HTERT RPE-1 (cell line): ENCODE measurements around the gene GPATCH8.
"Not testable (repeated sequence)": the region's sequence is repeated elsewhere in the genome, so short reads cannot be mapped to it uniquely, and the experiment has no call there.

ENCODE experiments used
- in situ Hi-C: fragments of 300-500 bp; cut with MboI; formaldehyde crosslinking; loops from 4 replicates; pipeline ENCODE4 v1.14.3; 2020; ENCODE audit warnings: low sequenced_read_pairs

The GPATCH8 gene

DNA sequence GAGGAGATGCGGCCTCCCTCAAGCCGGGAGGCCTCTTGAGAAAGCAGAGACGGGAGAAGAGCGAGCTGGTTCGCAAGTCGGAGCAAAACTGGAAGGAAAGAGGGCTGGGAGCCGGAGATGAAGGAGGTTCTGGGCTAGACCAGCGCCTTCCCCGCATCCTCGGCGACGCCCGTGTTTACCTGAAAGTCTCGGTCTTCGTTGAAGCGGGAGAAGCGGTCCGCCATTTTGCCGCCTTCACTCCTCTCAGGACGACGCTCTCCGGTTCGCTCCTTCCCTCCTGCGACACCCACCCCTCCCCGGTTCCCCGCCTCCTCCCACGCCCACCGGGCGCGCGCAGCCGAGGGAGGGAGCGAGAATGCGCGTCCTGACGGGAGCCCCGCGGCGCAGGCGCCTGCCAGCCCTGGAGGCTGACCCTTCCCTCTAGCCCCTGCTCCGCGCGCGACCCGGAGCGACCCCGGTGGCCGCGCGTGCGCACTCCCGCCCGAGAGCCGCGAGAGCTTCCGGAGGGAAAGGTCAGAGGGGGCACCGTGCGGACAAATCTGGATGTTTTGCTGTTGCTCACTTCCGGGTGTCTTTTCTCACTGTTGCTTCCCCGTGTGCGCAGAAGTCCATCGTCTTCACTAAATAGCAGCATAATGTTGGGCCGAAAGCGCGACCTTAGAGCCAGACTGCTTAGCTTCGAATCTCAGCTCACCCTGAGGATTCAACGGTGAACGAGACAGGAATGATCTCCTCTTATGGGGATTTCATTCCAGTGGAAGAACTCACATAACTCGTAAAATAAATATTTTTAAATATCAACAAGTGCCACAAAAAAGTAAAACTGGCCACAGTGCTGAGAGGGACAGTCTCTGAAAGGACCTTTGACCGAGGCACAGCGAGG lies at the start of gene GPATCH8:
TSS of gene GPATCH8 (minus strand) at position 260 of the 883 bp plus-strand sequence. CDS start at position 224, 36 bp downstream.
- in situ Hi-C loops, result no loop called here

DNA sequence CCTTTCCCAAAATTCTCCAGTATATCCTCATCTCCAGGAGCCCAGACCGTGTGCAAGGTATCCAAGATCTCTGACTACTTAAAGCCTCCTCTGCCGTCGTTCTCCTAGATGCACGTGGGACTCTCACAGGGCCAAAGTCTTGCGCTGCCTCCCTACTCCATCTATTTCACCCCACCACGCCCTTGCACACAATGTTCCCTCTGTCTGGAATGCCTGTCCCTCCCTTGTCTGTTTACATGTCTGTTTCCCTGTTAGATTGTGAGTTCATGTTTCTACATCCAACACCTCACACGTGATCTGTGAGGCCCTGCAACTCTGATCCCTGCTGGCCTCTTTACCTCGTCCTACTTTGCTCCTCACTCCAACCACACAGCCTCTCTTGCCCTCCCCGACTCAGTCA lies 49.2 kb upstream of the GPATCH8 start:
- in situ Hi-C loops, result no loop called here

DNA sequence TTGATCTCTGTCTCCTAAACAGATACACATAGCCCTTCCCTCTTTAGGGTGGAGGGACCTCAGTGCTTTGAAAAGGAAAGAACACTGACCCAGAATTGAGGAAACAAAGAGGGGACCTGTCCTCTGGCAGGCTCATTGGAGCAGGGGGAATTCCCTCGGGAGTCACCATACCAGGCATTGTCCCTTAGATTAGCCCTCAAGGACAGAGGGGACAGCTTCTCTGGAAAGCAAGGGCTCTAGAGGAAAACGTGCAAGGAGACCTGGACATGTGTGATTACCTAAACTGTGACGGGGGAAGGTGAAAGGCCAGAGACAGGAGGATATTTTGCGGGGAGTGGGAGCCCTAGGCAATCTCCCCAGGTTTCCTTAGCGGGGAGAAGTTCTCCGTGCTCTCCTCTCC lies 46.5 kb upstream of the GPATCH8 start:
- in situ Hi-C loops, result no loop called here

DNA sequence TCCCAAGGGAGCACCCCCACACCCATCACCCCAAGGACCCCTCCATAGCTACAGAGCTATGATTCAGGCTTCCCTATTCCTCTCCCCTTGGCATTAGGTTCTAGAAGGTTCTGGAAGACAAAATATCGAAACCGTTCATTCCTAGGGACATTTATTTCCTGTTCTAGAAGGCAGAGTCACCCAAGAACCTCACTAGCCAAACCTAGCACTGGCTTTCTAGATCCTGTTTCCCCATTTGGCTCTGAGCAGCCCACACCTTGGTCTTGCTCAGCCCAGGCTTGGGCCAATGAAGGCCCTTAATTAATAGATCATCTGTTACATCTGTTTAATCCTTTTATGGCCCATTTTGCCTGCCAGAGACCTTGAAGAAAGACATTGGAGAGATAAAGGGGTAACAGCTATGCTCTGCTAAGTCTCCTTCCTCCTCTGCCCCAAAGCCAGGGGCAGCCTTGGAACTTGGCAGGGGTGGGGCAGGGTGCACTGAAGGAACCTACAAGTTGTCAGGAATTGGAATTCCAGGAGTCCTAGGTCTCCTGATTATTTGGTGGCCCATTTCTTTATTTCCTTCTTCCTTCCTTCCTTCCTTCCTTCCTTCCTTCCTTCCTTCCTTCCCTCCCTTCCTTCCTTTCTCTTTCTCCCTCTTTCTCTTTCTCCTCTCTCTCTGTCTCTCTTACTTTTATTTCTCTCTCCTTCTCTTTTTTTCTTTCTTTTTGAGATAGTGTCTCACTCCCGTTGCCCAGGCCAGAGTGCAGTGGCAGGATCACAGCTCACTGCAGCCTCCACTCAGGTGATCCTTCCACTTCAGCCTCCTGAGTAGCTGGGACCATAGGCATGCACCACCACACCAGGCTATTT lies 45.4 kb upstream of the GPATCH8 start:
- in situ Hi-C loops, result no loop called here

DNA sequence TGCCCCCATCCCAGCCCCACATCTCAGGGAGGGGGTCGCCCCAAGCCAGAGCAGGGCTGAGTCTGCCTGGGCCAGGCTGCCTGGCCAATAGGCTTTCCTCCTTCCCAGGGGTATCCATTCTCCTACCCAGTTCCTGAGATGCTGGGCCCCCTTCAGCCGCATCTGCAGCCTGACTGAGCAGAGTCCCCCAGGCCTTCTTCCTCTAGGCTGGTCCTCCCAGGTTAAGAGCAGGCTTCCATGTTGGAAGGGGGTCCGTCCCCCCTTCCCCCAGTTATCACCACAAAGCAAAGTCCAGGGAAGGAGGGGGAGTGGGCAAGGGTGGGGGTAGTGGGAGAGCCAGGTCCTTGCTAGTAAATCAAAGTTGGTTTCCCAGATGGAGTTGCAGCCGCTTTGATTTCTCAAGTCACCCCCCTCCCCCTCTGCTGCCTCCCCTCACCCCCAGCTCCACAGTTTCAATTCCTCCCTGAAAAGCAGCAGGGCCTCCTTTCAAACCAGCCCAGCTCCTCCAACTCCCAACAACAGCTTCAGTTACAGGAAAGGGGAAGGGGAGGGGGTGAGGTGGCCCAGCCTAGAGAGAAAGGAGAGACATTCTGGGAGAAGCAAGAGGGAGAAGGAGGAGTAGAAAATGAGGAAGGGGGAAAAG lies 44.5 kb upstream of the GPATCH8 start:
- in situ Hi-C loops, result no loop called here

DNA sequence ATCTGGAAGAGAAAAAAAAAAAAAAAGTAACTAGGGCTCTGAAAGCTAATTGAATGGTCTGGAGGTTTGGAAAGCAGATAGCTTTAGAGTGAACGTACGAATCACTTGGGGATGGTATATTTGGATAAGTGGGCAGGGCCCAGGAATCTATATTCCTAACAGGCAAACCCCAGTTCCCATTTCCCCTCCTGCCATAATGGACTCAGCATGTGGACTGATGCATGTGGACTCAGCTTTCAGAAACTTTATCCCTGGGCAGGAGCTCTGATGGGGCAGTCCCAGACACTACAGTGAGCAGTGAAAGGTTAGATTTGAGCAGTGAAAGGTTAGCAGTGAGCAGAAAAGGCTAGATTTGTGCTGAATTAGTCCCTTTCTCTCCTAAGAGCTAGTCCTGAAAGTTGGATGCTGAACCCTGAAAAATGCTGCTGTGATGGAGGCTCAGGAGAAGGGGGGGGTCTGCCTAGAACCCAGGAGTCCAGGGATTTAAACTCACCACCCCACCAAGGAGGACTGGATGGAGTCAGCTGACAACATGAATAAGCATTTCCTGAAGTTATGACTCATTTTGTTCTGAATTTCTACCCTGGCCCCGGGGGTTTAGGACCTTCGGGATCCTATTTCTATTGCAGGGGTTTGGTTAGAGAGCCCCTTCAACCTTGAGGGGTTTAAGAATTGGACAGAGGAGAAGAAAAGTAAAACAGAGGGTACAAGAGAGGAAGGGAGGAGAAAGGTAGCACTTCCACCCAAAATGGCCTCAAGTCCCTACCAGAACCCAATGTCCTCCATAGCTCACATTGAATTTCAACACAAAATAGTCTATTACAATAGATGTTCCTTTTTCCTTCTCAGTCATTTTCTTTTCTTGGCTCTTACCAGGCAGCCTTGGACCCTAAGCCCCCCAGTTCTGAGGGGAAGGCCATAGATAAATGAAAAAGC lies 43.7 kb upstream of the GPATCH8 start:
- in situ Hi-C loops, result no loop called here

DNA sequence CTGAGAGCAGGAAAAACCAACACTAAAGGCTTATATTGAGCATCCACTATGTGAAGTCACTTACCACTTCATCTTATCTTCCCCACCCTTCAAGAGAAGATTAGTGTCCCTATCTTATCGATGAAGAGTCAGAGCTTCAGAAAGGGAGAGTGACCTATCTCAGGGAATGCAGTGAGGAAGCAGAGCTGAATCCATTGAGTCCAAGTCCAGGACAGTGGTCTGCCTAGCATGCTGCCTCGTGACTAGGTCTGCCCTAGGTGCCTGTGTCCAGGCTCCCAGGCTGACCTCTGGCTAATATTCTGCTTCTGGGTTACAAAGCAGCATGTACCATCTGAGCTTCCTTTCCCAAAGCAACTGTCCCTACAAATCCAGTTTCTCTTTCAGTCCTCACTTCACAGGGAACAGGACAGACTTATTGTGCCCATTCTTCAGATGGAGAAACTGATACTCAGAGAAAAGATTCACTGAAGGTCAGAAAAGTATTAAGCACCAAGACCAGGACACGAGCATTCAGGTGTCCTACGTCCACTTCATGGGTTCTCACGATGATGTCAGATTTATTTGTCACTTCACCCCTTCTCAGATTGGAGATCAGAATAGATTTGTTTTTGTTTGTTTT lies 40.8 kb upstream of the GPATCH8 start:
- in situ Hi-C loops, result no loop called here

DNA sequence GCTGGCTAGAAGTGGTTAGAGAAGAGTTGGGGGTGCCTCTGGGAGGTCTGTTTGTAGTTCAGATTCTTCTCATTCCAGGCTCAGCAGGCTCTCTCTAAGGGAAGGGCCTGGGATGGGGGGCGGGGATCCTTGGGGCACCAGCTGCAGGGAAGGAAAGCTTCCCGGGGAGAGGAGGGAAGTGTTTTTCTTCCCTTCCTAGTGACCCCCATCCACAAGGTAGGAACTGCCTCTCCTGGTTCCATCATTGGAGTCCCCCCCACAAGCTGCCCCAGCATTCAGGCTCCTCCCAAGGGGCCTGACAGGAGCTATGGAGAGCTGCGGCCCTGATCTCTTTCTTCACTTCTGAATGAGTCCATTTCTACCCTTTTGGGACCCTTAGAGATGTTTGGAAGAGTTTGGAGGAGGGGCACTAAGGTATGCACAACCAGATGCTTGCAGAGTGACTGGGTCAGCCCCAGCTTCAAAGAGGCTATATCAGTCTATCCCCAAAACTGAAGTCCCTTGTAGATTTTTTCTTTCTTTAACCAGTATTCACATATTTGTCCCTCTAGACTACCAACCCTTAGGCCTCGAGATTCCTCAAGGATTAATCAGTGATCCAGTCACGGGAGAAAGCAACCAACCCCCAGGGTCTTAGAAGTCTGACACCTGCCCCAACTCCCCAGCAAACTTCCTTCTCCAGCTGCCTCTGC lies 40.2 kb upstream of the GPATCH8 start:
- in situ Hi-C loops, result no loop called here

DNA sequence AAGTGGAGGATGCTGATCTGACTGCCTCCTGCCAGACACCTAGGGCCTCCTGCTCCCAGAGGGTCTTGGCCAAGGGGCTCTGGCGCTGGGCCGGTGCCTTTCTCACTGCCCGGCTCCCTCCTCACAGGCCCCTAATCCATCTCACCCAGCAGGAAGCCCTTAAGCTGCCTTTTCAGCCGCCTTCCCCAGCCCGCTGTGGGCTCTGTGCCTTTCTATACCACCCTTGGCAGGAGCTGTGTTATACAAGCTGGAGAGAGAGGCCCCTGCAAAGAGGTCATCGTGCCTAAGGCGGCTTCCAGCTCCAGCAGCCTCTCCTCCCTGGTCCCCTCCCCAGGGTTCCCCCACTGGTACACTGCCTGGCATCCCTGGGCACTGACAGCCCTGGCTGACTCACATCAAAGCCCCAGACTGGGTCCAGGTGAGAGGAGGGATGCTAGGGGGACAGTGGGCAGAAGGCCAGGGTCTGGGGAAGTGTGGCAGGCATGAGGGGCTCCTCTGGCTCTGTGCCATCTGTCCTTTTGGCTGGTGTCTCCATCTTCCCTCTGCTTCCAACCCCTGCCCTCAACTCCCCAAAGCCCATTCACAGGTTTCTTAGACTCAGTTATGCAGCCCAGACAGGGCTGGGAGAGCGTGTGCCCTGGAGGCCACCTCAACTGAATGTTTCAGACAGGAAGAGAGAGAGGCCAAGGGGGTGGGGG lies 38.8 kb upstream of the GPATCH8 start:
- in situ Hi-C loops, result no loop called here

DNA sequence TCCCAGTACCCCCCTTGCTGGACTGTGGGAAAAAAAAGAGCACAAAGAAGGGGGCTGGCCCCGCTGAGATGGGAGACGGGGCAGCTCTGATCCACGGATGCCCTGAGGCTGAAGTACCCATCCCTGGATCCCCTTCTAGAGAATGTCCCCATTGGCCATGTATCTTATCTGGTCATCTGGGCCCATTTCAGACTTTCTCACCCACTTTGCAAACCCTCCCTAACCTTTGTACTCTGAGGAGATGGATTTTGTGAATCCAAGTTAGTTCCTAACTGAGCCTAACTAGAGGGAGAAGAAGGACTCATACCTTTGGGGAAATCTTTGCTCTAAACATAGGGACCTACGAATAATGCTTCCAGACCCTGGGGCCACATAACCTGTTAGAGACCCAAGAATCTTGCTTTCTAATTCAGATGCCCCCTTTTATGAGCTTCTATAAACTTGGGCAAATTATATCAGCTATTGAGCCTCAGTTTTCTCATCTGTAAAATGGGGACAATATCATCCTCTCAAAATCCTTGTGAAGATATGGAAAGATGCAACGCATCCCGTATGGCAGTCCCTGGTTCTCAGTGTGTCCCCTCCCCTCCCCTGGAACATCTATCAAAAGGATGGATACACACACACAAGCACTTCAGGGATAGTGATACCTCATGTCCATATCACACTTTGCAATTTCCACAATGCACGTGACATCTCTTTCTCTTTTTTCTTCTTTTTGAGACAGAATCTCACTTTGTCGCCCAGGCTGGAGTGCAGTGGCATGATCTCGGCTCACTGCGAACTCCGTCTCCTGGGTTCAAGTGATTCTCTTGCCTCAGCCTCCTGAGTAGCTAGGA lies 37.3 kb upstream of the GPATCH8 start:
- in situ Hi-C loops, result no loop called here

DNA sequence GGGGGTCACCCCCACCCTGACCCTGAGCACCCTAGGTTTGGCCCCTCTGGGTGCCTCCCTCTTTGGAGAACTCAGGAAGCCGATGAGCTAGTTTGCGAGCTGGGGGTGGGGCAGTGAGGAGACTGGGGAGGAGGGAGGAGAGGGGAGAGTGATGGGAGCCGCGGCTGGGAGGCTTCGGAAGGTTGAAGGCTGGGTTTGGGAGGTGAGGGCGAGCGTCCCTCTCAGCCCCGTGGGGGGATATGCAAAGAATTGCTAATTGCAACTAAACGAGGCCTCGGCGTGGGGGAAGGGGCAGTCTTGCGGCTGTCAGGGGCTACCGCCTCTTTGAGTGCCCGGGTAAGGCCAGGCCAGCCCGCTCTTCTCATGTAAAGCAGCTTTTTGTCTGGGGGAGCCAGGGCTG lies 36.5 kb upstream of the GPATCH8 start:
- in situ Hi-C loops, result no loop called here

DNA sequence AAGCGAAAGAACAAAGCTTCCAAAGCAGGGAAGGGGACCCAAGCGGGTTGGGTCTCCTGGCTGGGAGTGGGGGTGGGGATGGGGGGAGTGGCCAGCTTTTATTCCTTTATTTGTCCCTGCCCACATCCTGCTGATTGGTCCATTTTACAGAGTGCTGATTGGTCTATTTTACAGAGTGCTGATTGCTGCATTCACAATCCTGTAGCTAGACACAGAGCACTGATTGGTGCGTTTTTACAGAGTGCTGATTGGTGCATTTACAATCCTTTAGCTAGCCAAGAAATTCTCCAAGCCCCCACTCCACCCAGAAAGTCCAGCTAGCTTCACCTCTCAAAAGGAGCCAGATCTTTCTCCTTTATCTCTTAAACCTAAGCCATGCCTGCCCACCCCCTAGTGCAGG lies 34.7 kb upstream of the GPATCH8 start:
- in situ Hi-C loops, result not testable (repeated sequence)

DNA sequence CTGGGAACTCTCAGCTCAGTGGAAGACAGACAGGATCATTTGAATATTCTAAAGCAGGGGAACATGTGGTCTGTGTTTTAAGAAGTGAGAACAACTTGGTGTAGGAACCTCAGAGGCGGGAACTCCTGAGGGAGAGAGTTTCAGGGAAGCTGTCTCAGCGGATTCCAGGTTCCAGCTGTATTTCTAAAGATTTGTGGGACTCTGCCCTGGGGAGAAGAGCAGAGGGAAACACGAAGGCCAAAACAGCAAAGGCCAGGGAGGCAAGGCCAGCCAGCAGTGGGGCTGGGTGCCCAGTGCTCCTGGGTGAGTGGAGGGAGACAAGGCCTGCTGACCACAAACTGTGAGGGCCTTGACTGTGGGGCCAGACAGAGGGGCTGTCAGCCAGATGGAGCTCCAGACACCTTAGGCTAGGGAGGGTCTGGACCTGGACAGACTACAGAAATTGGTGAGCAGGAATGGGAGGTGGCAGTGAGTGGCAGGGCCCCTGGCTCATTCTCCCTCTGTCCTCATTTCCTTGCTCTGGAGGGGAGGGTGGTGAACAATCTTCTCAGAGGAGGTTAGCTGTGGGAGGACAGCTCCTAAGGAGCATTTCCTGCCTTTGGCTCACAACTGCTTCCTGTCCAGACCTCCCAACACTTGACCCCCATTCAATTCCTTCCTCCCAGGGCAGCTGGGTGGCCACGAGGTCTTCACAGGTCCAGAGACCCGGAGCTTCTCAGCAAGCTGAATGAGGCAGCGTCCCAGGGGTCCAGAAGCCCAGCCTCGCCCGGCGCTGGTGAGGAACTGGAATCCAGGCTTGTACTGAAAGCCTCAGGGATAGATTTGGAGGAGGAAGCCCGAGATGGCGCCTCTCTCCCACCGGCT lies 33.1 kb upstream of the GPATCH8 start:
- in situ Hi-C loops, result no loop called here

DNA sequence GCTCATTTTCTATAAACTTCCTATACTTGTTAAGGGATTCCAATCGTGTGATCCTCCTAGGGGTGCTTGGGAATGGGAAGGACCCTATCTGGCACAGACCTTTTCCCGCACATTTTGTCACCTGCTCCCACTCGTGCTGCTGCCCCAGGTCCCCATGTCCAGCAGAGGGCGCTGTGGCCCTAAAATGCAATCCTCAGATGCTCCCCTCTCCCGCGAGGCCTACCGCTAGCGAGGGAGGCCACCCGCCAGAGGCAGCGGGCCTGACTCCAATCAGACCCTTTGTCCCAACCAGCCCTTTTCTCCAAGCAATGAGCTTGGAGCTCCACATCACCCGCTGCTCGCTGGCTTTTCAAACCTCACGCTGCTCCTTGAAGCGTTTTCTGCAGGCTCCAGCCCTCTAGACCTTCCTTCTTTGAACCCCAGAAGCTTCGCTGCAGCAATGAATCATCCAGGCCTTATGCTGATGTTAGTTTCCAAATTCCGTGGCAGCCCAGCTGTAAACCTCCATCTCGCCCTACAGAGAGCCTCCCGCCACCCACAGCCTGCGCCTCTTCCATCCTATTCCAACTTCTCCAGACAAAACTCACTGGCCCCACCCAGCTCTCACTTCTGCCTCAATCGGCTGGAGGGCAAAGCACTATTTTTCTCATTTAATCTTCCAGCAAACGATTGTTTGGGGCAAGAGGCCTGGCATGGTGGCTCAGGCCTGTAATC lies 30.5 kb upstream of the GPATCH8 start:
- in situ Hi-C loops, result no loop called here

DNA sequence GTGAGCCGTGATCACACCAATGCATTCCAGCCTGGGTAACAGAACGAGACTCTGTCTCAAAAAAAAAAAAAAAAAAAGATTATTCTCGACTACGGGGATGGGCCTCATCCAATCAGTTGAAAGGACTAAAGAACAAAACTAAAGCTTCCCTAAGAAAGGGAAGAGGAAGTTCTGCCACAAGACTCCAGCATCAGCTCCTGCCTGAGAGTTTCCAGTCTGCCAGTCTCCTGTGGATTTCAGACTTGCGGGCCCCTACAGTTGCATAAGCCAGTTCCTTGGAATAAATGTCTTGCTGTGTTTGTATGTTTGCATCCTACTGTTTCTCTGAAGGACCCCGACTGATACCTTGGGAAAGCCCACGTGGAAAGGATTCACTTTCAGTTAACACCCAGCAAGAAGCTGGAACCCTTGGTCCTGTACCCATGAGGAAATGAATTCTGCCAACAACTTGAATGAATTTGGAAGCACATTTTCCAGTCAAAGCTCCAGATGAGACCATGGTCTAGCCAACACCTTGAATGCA lies 27.8 kb upstream of the GPATCH8 start:
- in situ Hi-C loops, result no loop called here

DNA sequence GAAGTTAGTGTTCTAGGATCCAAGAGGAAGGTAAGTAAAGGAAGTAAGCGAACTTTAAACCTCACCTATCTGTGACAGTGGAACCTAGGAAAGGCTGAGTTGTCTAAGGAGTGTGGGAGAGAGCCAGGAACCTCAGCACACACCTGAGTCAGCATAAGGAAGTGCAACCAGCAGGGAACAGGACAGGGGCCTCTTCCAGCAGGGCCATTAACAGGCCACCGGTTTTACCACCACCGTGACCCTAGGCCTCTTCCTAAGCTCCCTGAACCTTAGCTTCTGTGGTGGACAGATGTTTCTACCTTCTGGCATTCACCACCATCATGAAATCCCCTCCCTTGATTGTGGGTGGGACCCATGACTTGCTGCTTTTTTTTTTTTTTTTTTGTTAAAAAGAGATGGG lies 26.7 kb upstream of the GPATCH8 start:
- in situ Hi-C loops, result no loop called here
